ENCODE results near the gene CCDC43.
A peak's percentile ranks its signal among the peaks of the same experiment; 100 is the strongest.

GRCh38 chr17:44636562-44636961 is 53.0 kb downstream of the CCDC43 start:
- TF ChIP-seq, protein P1, sequence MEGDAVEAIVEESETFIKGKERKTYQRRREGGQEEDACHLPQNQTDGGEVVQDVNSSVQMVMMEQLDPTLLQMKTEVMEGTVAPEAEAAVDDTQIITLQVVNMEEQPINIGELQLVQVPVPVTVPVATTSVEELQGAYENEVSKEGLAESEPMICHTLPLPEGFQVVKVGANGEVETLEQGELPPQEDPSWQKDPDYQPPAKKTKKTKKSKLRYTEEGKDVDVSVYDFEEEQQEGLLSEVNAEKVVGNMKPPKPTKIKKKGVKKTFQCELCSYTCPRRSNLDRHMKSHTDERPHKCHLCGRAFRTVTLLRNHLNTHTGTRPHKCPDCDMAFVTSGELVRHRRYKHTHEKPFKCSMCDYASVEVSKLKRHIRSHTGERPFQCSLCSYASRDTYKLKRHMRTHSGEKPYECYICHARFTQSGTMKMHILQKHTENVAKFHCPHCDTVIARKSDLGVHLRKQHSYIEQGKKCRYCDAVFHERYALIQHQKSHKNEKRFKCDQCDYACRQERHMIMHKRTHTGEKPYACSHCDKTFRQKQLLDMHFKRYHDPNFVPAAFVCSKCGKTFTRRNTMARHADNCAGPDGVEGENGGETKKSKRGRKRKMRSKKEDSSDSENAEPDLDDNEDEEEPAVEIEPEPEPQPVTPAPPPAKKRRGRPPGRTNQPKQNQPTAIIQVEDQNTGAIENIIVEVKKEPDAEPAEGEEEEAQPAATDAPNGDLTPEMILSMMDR (optimal IDR thresholded peaks at IDR 0.05 in 1 of 3, IDR thresholded peaks at IDR 0.05 in 1 of 3, conservative IDR thresholded peaks at IDR 0.05 in 1 of 3; ENCODE audit: extremely low read depth in 1 of 3, insufficient read depth in 2 of 3, low read length in 3 of 3): peak in 2 of 3 experiments; percentile 8 to 37
- no peak for TF ChIP-seq EZH2 (IDR thresholded peaks at IDR 0.05; ENCODE audit: low read length)

Data from keratinocyte (primary cell).